Endothelial cell of umbilical vein (primary cell): ENCODE measurements around the gene GRSF1.

Source experiments
- EZH2 ChIP-seq: IDR thresholded peaks from 2 replicates; pipeline ENCODE4 v1.6.1; 2012; ENCODE audit warnings: borderline replicate concordance, low read depth, mild to moderate bottlenecking, moderate library complexity, low read length, inconsistent platforms; ENCODE audit not compliant: severe bottlenecking
- FOS ChIP-seq: IDR thresholded peaks from 2 replicates; pipeline ENCODE4 v1.6.1; 2011; ENCODE audit warnings: mild to moderate bottlenecking, low read length, moderate library complexity, borderline replicate concordance; ENCODE audit not compliant: insufficient read depth
- GATA2 ChIP-seq: IDR thresholded peaks from 2 replicates; pipeline ENCODE4 v1.7.0; 2011; ENCODE audit warnings: low read depth, mild to moderate bottlenecking, moderate library complexity, mixed read lengths, low read length; ENCODE audit not compliant: insufficient read length, insufficient read depth
- JUN ChIP-seq: IDR thresholded peaks from 2 replicates; pipeline ENCODE4 v1.6.1; 2011; ENCODE audit warnings: borderline replicate concordance, low read depth; ENCODE audit not compliant: insufficient read length, insufficient read depth
- MYC ChIP-seq: IDR thresholded peaks from one replicate; pipeline ENCODE4 v1.6.1; 2011; ENCODE audit warnings: mild to moderate bottlenecking, low read depth, low read length
- POLR2A ChIP-seq: IDR thresholded peaks from 2 replicates; pipeline ENCODE4 v1.6.1; 2012; ENCODE audit warnings: low read depth, mild to moderate bottlenecking, control low read depth, low read length
- POLR2AphosphoS5 ChIP-seq: IDR thresholded peaks from 2 replicates; pipeline ENCODE4 v1.6.1; 2012; ENCODE audit warnings: low read depth, mild to moderate bottlenecking, control low read depth, low read length, moderate library complexity; ENCODE audit not compliant: insufficient read depth
- TF ChIP-seq, protein P1 (sequence below), 2 donors: IDR thresholded peaks; 1 replicate in 1 of 2; 2 replicates in 1 of 2; pipeline ENCODE4 v1.5.1; 2011; ENCODE audit warnings: low read length in 2 of 2, mild to moderate bottlenecking in 2 of 2, moderate library complexity in 2 of 2, control low read depth in 1 of 2, inconsistent platforms in 1 of 2, low read depth in 1 of 2; ENCODE audit not compliant: insufficient read depth in 1 of 2; ENCODE audit errors: extremely low read depth in 1 of 2
- TF ChIP-seq, protein P2 (sequence below): IDR thresholded peaks from 2 replicates; pipeline ENCODE4 v1.6.1; 2011; ENCODE audit not compliant: insufficient read depth, insufficient read length

GRCh38 chr4:70839589-70840093 lies at the start of gene GRSF1:
- peak; percentile 76 for TF ChIP-seq POLR2AphosphoS5
- peak; percentile 87 for TF ChIP-seq POLR2A
- TF ChIP-seq, protein P1, sequence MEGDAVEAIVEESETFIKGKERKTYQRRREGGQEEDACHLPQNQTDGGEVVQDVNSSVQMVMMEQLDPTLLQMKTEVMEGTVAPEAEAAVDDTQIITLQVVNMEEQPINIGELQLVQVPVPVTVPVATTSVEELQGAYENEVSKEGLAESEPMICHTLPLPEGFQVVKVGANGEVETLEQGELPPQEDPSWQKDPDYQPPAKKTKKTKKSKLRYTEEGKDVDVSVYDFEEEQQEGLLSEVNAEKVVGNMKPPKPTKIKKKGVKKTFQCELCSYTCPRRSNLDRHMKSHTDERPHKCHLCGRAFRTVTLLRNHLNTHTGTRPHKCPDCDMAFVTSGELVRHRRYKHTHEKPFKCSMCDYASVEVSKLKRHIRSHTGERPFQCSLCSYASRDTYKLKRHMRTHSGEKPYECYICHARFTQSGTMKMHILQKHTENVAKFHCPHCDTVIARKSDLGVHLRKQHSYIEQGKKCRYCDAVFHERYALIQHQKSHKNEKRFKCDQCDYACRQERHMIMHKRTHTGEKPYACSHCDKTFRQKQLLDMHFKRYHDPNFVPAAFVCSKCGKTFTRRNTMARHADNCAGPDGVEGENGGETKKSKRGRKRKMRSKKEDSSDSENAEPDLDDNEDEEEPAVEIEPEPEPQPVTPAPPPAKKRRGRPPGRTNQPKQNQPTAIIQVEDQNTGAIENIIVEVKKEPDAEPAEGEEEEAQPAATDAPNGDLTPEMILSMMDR (IDR thresholded peaks at IDR 0.05; ENCODE audit: extremely low read depth in 1 of 2, insufficient read depth in 1 of 2, low read depth in 1 of 2, low read length in 2 of 2) = no peak
- no peak for TF ChIP-seq EZH2
- TF ChIP-seq FOS = no peak
- TF ChIP-seq JUN = no peak
- TF ChIP-seq, protein P2, sequence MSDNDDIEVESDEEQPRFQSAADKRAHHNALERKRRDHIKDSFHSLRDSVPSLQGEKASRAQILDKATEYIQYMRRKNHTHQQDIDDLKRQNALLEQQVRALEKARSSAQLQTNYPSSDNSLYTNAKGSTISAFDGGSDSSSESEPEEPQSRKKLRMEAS = no peak
- TF ChIP-seq MYC = peak; percentile 70
- TF ChIP-seq GATA2 = no peak
